Activated naive CD4-positive, alpha-beta T cell treated with anti-CD3 and anti-CD28 coated beads, Interleukin-2, amount 50 U/mL, for 72 hours (primary cell): ENCODE data around the gene SPRN. TPM values are rescaled to one million over a fixed set of nuclear protein-coding genes. Genes with fewer than 3 reads are reported as not detected.
"Not testable (repeated sequence)": the region's sequence is repeated elsewhere in the genome, so short reads cannot be mapped to it uniquely, and the experiment has no call there.

ENCODE experiments used
- ATAC-seq, 2 donors: fragments of 150-1000 bp; cut with Tn5 transposase; 2 replicates each; pipeline ENCODE4 v1.10.0; 2021; ENCODE audit warnings: mild to moderate bottlenecking in 2 of 2, moderate library complexity in 2 of 2
- DNase-seq, 2 donors: peaks; one replicate each; pipeline ENCODE4 v3.0.0; 2021 to 2022; ENCODE audit warnings: low spot score in 2 of 2
- H3K27ac Mint-ChIP-seq, 2 donors: one replicate each; pipeline ENCODE4 v1.8.0; 2022; ENCODE audit warnings: mild to moderate bottlenecking in 2 of 2, mixed read lengths in 2 of 2
- H3K36me3 Mint-ChIP-seq, 2 donors: one replicate each; pipeline ENCODE4 v1.8.0; 2022; ENCODE audit warnings: mixed read lengths in 2 of 2
- H3K9me3 Mint-ChIP-seq, 2 donors: one replicate each; pipeline ENCODE4 v1.8.0; 2022; ENCODE audit warnings: mixed read lengths in 2 of 2
- total RNA-seq, 2 donors: library from RNA; stranded (reverse); gene quantifications; one replicate each; pipeline ENCODE4 v1.2.3, GENCODE V29; 2022

Gene SPRN, protein sequence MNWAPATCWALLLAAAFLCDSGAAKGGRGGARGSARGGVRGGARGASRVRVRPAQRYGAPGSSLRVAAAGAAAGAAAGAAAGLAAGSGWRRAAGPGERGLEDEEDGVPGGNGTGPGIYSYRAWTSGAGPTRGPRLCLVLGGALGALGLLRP
- total RNA-seq, result not detected

DNA sequence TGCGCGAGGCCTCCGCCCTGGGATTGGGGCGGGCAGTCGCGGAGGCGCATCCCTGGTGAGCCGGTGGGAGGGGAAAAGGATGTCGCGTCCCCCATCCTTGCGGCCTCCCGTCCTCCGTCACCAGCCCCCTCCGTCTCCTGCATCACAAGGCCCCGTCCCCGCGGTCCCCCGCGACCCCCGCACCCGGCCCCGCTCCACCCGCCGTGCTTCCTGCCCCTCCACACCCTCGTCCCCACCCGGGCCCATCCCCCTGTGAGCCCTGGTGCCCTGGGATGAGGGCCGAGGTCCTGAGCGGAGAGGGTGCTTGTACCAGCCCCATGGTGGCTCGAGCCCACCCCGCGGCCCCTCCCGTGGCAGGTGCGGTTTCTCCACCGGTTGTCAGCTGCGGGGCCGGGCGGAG is at the start of gene SPRN:
Gene SPRN (minus strand): TSS at position 25 of the 400 bp plus-strand sequence. CDS start 944 bp downstream, outside the sequence.
- ATAC-seq, H3K36me3 Mint-ChIP-seq, H3K27ac Mint-ChIP-seq, DNase-seq, H3K9me3 Mint-ChIP-seq: not testable (repeated sequence)

DNA sequence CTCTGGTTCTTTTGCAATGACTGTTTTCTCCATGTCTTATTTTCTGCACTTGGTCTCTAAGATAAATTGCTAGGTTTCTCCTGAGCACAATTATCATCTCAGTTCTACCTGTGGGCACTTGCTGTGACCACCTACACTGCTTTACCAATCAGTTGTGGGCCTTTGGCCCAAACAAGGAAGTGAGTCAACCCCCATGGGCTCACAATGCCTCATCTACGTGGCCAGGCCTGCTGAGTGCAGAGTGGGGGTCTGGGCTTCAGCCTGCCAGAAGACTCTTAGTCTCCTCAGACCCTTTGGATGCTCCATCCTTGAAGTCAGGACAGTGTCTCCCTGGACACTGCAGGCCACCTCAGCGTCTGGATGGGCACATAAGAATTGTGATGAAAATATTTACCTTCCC is 49.6 kb upstream of the SPRN start:
- no peak overlapping the region for H3K27ac Mint-ChIP-seq
- no peak for ATAC-seq
- no peaks in the 10 kb centered on the region for H3K9me3 Mint-ChIP-seq
- H3K36me3 Mint-ChIP-seq, result peaks cover 0 to 3% of the 10 kb centered on the region in 2 donors
- DNase-seq, result no peak

DNA sequence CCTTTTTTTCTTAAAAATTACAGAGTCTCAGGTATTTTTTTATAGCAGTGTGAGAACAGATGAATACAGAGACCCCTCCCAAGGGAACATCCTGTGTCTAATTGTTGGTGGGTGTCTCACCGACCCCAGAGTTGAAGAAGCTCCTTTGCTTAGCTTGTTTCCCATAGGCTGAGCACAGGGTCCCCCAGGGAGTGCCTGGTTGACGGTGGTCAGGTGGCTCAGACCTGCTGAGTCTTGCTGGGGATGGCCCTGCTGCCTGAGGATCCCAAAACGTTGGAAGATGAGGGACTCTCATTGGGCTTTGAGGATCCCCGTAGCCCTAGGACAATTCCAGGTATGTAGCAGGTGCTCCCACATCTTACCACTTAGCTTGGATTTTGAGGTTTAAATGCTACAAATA is 48.8 kb upstream of the SPRN start:
- peaks cover 0 to 5% of the 10 kb centered on the region in 2 donors for H3K36me3 Mint-ChIP-seq
- DNase-seq, result no peak
- no peaks in the 10 kb centered on the region for H3K9me3 Mint-ChIP-seq
- ATAC-seq, result no peak
- no peak overlapping the region for H3K27ac Mint-ChIP-seq

DNA sequence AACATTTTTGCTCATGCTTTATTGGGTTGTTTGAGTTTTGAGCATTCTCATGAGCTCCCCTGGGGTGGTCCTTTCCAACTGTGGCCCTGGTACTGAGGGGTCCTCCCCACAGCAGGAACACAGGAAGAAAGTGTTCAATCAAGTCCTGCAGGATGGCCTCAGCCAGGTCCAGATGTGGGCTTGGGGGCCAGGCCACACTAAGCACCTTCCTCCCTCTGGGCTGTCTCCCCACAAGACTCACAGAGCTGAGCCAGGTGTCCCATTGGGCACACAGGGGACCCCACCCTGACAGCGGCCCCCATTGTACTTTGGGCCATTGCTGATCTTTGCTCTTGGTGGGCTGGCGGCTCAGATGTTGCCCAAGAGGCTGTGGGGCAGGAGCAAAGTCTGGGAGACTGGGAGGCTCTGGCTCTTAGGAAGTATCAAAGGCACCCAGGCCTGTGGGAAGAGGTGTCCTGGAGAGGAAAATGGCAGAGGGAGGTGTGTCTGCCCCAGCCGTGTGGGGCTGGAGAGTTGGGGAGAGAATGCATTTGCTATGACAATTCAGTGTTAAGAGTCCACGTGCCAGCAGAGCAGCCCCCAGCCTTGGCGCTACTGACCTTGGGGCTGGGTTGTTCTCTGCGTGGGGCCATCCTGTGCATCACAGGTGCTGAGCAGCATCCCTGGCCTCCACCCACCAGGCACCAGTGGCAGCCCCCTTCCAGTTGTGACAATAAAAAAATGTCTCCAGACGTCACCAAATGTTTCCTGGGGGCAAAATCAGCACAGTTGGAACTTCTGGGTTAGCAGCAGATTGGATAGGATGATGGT is 47.1 kb upstream of the SPRN start:
- ATAC-seq (no peak), DNase-seq (no peak)
- peaks cover 5% of the 10 kb centered on the region in 2 donors for H3K36me3 Mint-ChIP-seq
- H3K27ac Mint-ChIP-seq, result peak overlapping the region in 1 of 2 donors; percentile 55
- no peaks in the 10 kb centered on the region for H3K9me3 Mint-ChIP-seq

DNA sequence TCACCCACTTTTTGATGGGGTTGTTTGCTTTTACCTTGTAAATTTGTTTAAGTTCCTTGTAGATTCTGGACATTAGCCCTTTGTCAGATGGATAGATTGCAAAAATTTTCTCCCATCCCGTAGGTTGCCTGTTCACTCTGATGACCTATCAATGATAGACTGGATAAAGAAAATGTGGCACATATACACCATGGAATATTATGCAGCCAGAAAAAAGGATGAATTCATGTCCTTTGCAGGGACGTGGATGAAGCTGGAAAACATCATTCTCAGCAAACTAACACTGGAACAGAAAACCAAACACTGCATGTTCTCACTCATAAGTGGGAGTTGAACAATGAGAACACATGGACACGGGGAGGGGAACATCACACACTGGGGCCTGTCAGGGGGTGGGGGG is 44.8 kb upstream of the SPRN start:
- not testable (repeated sequence) for ATAC-seq, H3K27ac Mint-ChIP-seq, H3K36me3 Mint-ChIP-seq, H3K9me3 Mint-ChIP-seq, DNase-seq

DNA sequence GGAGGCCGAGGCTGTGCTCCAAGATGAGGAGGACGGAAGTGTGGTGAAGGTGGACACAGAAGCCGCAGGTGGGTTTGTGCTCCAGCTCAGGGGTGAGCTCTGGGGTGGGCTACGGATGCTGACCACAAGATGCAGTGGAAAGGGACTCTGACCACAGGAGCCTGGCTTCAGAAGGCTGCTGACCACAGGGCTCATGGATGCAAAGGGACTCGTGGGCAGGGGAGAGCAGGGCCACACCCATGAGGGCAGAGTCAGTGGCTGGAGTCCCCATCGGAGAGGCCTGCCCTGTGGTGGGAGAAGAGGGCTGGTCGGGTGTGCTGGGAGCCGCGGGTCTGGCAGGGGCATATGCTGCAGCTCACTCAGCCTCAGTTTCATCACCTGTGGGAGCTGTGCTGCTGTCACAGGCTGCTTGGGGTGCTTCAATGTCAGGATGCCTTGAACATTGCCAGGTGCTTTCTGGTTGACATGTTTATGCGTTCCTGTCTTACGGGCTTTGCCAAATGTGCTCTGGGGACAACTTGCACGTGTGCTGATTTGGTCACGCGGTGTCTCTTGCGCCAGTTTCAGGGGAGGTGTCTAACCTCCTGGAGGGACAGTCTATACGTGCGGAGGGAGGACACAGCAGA is 43.0 kb upstream of the SPRN start:
- DNase-seq (no peak), ATAC-seq (no peak)
- no peak overlapping the region for H3K27ac Mint-ChIP-seq
- no peaks in the 10 kb centered on the region for H3K9me3 Mint-ChIP-seq
- H3K36me3 Mint-ChIP-seq, result peaks cover 5% of the 10 kb centered on the region in 2 donors

DNA sequence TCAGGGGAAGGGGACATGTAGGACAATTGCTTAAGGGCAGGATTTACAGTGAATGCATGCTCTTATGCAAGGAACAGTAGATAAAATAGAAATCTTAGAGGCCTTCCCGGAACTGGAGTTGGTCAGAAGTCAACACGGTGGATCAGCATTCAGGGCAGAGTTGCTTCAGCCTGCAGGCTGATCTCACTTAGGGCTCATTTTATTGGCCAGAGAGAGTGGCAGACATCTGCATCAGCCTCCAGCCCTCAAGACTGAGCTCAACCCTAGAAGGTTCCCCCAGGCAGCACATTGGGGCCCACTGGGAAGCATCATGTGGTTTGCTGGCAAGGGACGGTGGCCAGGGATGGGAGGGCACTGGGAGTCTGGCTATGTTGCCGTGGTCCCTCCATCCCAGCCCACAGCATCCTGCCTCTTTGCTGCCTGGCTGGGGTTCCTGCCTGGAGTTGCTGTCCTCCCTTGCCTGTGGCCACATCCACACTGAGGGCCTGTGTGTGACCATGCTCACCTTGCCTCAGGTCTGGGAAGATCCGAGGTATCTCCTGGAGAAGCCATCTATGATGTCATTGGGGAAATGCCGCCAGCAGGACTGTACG is 42.4 kb upstream of the SPRN start:
- H3K27ac Mint-ChIP-seq, result no peak overlapping the region
- DNase-seq (no peak), ATAC-seq (no peak)
- H3K9me3 Mint-ChIP-seq, result no peaks in the 10 kb centered on the region
- peaks cover 5% of the 10 kb centered on the region in 2 donors for H3K36me3 Mint-ChIP-seq

DNA sequence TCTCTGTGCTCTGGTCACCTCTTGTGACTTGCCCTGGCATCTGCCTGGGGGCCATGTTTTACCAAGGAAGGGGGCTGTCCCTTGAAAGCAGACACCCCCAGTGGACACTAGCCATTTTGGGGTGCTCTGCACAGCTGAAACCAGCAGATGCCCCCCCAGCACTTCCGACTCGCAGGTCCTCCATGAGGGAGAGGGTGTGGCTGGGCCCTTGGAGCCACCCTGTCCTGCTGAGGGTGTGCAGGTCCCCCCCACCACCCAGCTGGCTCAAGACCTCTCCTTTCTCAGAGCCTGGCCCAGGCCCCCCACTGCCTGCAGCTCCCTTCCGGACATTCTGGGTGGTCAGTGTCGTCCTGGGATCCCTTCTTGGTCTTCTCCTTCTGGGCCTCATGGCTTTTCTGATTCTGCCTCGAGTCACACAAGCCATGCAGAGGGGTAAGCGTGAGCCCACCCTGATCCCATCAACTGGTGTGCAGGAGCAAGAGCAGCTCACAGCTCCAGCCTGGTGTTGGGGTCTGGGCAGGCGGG is 41.6 kb upstream of the SPRN start:
- ATAC-seq (no peak), DNase-seq (peak in 1 of 2 donors; percentile 44)
- Mint-ChIP-seq H3K9me3 (no peaks in the 10 kb centered on the region), H3K36me3 (peaks cover 5% of the 10 kb centered on the region in 2 donors), H3K27ac (no peak overlapping the region)

DNA sequence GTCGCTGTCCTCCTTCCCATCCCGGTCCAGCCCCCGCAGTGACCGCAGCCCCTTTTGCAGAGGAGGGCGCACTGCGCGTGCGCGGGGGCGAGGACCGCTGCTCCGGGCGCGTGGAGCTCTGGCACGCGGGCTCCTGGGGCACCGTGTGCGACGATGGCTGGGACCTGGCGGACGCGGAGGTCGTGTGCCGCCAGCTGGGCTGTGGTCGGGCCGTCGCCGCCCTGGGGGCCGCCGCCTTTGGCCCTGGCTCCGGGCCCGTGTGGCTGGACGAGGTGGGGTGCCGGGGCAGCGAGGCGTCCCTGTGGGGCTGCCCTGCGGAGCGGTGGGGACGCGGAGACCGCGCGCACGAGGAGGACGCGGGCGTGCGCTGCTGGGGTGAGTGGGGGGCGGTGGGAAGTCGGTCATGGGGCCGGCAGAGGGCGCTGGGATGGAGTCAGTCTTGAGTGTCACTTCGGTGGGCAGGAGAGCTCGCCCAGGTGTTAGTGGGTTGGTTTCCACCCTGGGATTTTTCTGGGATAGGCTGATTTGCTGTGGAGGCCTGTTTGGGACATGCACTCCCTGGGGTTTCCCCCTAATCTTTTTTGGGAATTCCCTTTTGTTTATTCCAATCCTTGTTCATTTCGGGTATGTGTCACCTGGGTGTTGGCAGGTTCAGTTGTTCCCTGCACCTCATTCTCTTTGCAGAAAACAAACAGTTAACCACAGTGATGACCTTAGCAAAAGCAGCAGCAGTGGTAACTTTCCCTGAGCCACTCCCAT is 40.9 kb upstream of the SPRN start:
- peak in 1 of 2 donors; percentile 37 for ATAC-seq
- peak in 1 of 2 donors; percentile 35 for DNase-seq
- no peaks in the 10 kb centered on the region for H3K9me3 Mint-ChIP-seq
- peaks cover 5% of the 10 kb centered on the region in 2 donors for H3K36me3 Mint-ChIP-seq
- H3K27ac Mint-ChIP-seq, result no peak overlapping the region

DNA sequence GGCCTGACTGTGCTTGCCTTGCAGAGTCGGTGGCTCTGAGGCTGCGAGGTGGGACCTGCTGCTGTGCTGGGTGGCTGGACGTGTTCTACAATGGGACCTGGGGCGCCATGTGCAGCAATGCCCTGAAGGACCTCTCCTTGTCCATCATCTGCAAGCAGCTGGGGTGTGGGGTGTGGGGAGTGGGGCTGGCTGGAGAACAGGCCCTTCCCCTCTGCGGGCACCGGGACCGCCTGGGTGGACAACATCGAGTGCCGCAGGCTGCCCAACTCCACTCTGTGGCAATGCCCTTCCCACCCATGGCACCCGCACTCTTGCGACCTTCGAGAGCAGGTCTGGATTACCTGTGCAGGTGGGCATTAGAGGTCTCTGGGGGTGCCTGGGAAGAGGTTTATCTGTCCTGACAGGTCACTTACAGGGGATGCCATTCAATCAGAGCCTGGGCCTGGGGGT is 40.2 kb upstream of the SPRN start:
- peak in 1 of 2 donors; percentile 25 for DNase-seq
- H3K9me3 Mint-ChIP-seq, result no peaks in the 10 kb centered on the region
- H3K36me3 Mint-ChIP-seq, result peaks cover 5% of the 10 kb centered on the region in 2 donors
- no peak for ATAC-seq
- H3K27ac Mint-ChIP-seq, result no peak overlapping the region

DNA sequence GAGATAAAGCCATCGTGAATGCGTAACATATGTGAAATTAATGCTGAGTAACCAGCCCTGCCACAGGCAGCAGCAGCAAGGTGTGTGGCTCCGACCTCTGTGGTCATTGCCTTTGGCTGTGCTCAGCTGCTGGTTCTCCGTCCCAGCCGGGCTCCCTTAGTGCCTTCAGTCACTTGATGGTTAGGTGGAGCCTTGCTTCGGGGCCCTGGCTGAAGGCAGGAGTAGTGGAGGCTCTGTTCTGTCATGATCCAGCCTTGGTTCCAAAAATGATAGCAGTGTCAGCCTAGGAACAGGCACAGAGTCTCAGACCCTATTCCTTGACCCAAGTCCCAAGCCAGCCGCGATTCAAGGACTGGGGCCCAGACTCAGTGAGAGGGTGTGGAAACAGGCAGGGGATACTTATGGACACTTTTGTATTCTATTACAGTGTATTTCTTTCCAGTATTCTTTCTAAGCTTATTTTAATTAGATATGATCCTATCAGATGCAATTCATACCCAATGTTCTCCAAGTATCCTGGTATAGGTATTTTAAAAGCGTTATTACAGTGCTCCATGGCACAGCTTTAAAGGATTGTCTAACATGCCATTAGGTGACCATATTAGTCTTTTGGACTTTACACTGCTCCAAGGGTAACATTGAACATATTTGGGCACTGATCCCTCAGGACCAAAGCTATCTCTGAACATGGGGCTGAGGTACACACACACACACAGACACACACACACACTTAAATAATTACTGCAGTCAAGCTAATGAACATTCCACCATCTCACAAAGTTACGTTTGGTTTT is 38.3 kb upstream of the SPRN start:
- no peaks in the 10 kb centered on the region for H3K9me3 Mint-ChIP-seq

DNA sequence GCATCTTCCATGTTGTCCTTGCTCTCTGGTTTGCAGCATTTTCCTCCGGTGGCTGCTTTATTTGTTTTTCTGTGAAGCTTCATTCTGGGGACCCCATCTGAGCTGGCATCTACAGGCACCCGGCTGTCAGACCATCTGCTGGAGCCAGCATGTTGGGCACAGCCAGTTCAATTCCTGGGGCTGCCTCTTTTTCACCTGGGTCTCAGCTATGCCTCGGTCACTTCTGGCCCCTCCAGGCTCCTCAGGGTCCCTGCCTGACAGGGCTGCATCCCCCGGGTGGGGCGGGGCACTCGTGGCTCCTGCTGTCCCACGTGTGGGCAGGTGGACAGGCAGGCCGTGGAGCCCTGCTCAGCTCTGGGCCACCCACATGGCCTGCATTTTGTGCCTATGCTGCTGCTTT is 37.4 kb upstream of the SPRN start:
- H3K27ac Mint-ChIP-seq, result no peak overlapping the region
- DNase-seq (no peak), ATAC-seq (no peak)
- no peaks in the 10 kb centered on the region for H3K9me3 Mint-ChIP-seq
- H3K36me3 Mint-ChIP-seq, result no peaks in the 10 kb centered on the region

More for the DNA sequence above, 38.3 kb upstream of the SPRN start:
- Mint-ChIP-seq H3K27ac (no peak overlapping the region), H3K36me3 (peaks cover 0 to under 1% of the 10 kb centered on the region in 2 donors)
- no peak for DNase-seq
- no peak for ATAC-seq

DNA sequence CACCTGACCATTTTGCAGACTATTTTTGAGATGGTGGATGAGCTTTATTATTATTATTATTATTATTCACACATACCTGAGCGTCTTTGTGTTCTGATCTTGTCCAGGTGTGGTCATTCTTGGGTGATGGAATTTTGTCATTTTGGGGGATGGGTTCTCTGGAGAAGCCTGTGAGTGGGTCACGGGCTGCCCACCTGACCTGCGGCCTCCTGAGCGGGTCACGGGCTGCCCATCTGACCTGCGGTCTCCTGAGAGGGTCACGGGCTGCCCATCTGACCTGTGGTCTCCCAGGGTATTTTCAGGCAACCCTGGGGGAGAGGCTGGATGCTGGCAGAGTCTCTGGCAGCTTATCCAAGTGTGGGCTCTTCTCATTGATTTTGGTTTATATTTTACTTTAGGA is 36.6 kb upstream of the SPRN start:
- no peak for DNase-seq
- H3K9me3 Mint-ChIP-seq, result no peaks in the 10 kb centered on the region
- no peak overlapping the region for H3K27ac Mint-ChIP-seq
- no peak for ATAC-seq
- H3K36me3 Mint-ChIP-seq, result no peaks in the 10 kb centered on the region

DNA sequence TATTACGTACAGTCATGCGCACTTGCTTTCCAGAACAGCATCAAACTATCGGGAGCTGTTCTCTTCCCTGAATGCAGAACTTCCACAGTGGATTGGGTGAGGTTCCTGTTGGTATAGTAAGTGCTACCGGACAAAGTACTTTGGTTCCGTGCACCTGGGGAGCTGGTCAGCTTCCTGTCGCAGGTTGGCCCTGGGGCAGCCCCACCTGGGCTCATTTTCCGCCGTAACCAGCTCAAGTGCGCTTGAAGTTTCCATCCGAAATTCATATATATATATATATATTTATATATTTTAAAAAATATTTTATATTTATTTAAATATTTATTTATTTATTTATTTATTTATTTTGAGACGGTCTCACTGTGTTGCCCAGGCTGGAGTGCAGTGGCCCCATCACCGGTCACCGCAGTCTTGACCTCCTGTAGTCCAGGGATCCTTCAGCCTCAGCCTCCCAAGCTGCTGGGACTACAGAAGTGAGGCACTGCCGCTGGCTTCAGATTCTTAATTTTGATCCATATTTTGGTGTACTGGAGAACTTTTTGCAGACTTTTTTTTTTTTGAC is 35.9 kb upstream of the SPRN start:
- Mint-ChIP-seq H3K9me3 (no peaks in the 10 kb centered on the region), H3K27ac (no peak overlapping the region), H3K36me3 (no peaks in the 10 kb centered on the region)
- DNase-seq (no peak), ATAC-seq (no peak)

DNA sequence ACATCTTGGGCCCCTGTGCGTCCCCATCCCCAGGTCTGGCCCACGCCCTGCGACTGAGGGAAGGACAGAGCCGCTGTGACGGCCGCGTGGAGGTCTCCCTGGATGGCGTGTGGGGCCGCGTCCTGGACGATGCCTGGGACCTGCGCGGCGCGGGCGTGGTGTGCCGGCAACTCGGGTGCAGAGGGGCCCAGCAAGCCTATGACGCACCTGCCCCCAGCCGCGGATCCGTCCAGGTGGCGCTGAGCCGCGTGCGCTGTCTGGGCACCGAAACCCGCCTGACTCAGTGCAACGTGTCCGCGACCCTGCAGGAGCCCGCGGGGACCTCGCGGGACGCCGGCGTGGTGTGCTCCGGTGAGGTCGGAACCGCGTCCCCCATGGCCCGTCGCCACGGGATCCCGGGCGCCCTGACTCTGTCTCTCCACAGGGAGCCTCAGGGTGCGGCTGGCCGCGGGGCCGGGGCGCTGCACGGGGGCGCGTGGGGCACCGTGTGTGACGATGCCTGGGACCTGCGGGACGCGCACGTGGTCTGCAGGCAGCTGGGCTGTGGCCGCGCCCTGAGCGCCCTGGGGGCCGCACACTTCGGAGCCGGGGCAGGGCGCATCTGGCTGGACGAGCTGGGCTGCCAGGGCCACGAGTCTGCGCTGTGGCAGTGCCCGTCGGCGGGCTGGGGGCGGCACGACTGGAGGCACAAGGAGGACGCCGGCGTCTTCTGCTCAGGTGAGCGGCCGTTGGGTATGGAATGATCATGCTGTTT is 35.2 kb upstream of the SPRN start:
- peak in 1 of 2 donors; percentile 45 for DNase-seq
- Mint-ChIP-seq H3K36me3 (no peaks in the 10 kb centered on the region), H3K9me3 (no peaks in the 10 kb centered on the region), H3K27ac (no peak overlapping the region)
- ATAC-seq, result no peak
